Right atrium auricular region (tissue), 2 donors: Measurements from ENCODE around the gene MTRR. TPM values are rescaled to one million over a fixed set of nuclear protein-coding genes. Genes with fewer than 3 reads are reported as not detected.

ENCODE experiments used
- DNase-seq: peaks from one replicate; pipeline ENCODE4 v3.0.0-alpha.2; 2019; ENCODE audit warnings: low spot score
- H3K27ac ChIP-seq, 2 donors: fragments of 200-600 bp; sonication (generic); 1 replicate in 1 of 2; 2 replicates in 1 of 2; pipeline ENCODE4 v1.5.1; 2016 to 2019
- H3K27me3 ChIP-seq, 2 donors: fragments of 200-600 bp; sonication (generic); one replicate each; pipeline versions ENCODE4 v1.5.1 to v1.6.0; 2017 to 2019
- H3K36me3 ChIP-seq: fragments of 200-600 bp; sonication (generic); one replicate; pipeline ENCODE4 v1.5.1; 2016
- H3K4me1 ChIP-seq, 2 donors: fragments of 200-600 bp; sonication (generic); one replicate each; pipeline versions ENCODE4 v1.5.1 to v1.6.0; 2017 to 2019
- H3K4me3 ChIP-seq, 2 donors: fragments of 200-600 bp; sonication (generic); 1 replicate in 1 of 2; 2 replicates in 1 of 2; pipeline ENCODE4 v1.5.1; 2017 to 2019; ENCODE audit warnings: mild to moderate bottlenecking in 1 of 2, moderate library complexity in 1 of 2
- H3K9me3 ChIP-seq, 2 donors: fragments of 200-600 bp; sonication (generic); one replicate each; pipeline ENCODE4 v1.5.1; 2019
- CTCF ChIP-seq, 2 donors: fragments of 200-600 bp; sonication (generic); IDR thresholded peaks; one replicate each; pipeline ENCODE4 v1.5.1; 2019; ENCODE audit warnings: antibody characterized with exemption in 2 of 2
- total RNA-seq, 2 donors: library from RNA; depleted of rRNA; stranded (reverse); fragments of >200 nt; gene quantifications; one replicate each; pipeline ENCODE4 v1.1.0, GENCODE V29; 2016

MTRR gene
- total RNA-seq, 2 donors from 2014 or later = 16.2 to 31.3 TPM

- H3K27me3 ChIP-seq = no peaks in the 10 kb centered on the region
- H3K4me3 ChIP-seq = no peak overlapping the region
- DNase-seq = no peak
- peaks cover 47% of the 10 kb centered on the region for H3K36me3 ChIP-seq
- no peak overlapping the region for H3K27ac ChIP-seq
- H3K9me3 ChIP-seq = no peaks in the 10 kb centered on the region
- no peak for TF ChIP-seq CTCF (IDR thresholded peaks at IDR 0.05)
- peaks cover 0 to 18% of the 10 kb centered on the region in 2 donors for H3K4me1 ChIP-seq
These were observed 6.2 kb downstream of the MTRR start for GRCh38 chr5:7875151-7875550.

GRCh38 chr5:7876867-7877266 lies 7.9 kb downstream of the MTRR start:
- Histone ChIP-seq H3K27me3 (no peaks in the 10 kb centered on the region), H3K27ac (no peak overlapping the region), H3K9me3 (no peaks in the 10 kb centered on the region), H3K4me1 (peaks cover 0 to 5% of the 10 kb centered on the region in 2 donors), H3K4me3 (no peak overlapping the region), H3K36me3 (peaks cover 59% of the 10 kb centered on the region)
- TF ChIP-seq CTCF (IDR thresholded peaks at IDR 0.05) = no peak
- no peak for DNase-seq

GRCh38 chr5:7877851-7878250 lies 8.9 kb downstream of the MTRR start:
- H3K27me3 ChIP-seq = no peaks in the 10 kb centered on the region
- TF ChIP-seq CTCF (IDR thresholded peaks at IDR 0.05) = no peak
- H3K27ac ChIP-seq = no peak overlapping the region
- DNase-seq = no peak
- peaks cover 68% of the 10 kb centered on the region for H3K36me3 ChIP-seq
- no peak overlapping the region for H3K4me3 ChIP-seq
- no peaks in the 10 kb centered on the region for H3K9me3 ChIP-seq
- H3K4me1 ChIP-seq = peaks cover 0 to 4% of the 10 kb centered on the region in 2 donors

- H3K4me3 ChIP-seq = no peak overlapping the region
These were observed 9.5 kb downstream of the MTRR start for GRCh38 chr5:7878381-7878873.

GRCh38 chr5:7881091-7881490 lies 12.1 kb downstream of the MTRR start:
- no peak for TF ChIP-seq CTCF (IDR thresholded peaks at IDR 0.05)
- DNase-seq = no peak
- H3K4me3 ChIP-seq = no peak overlapping the region
- H3K9me3 ChIP-seq = no peaks in the 10 kb centered on the region
- H3K4me1 ChIP-seq = peaks cover 0 to 4% of the 10 kb centered on the region in 2 donors
- no peak overlapping the region for H3K27ac ChIP-seq
- peaks cover 88% of the 10 kb centered on the region for H3K36me3 ChIP-seq
- no peaks in the 10 kb centered on the region for H3K27me3 ChIP-seq

More at GRCh38 chr5:7878381-7878873, 9.5 kb downstream of the MTRR start:
- TF ChIP-seq CTCF (IDR thresholded peaks at IDR 0.05) = no peak
- Histone ChIP-seq H3K9me3 (no peaks in the 10 kb centered on the region), H3K4me1 (peaks cover 0 to 4% of the 10 kb centered on the region in 2 donors), H3K27me3 (no peaks in the 10 kb centered on the region), H3K27ac (no peak overlapping the region), H3K36me3 (peaks cover 73% of the 10 kb centered on the region)
- DNase-seq = no peak

- peaks cover 88% of the 10 kb centered on the region for H3K36me3 ChIP-seq
- H3K4me1 ChIP-seq = peaks cover 0 to 4% of the 10 kb centered on the region in 2 donors
- no peak overlapping the region for H3K27ac ChIP-seq
- no peaks in the 10 kb centered on the region for H3K9me3 ChIP-seq
- H3K27me3 ChIP-seq = no peaks in the 10 kb centered on the region
- DNase-seq = no peak
- H3K4me3 ChIP-seq = no peak overlapping the region
- TF ChIP-seq CTCF (IDR thresholded peaks at IDR 0.05) = no peak
These were observed 12.9 kb downstream of the MTRR start for GRCh38 chr5:7881816-7882215.
